Muscle layer of colon (tissue), 2 donors: ENCODE results near the gene MRPS24.
"Not testable (repeated sequence)": the region's sequence is repeated elsewhere in the genome, so short reads cannot be mapped to it uniquely, and the experiment has no call there.

Experiments used
- H3K27ac ChIP-seq: one replicate; pipeline ENCODE4 v1.7.0; 2013; ENCODE audit warnings: low read depth, mild to moderate bottlenecking, low read length, moderate library complexity
- H3K27me3 ChIP-seq, 2 donors: one replicate each; pipeline ENCODE4 v1.7.0; 2013; ENCODE audit warnings: low read length in 2 of 2, mild to moderate bottlenecking in 2 of 2; ENCODE audit not compliant: insufficient read depth in 2 of 2, control insufficient read depth in 1 of 2
- H3K36me3 ChIP-seq: one replicate; pipeline ENCODE4 v1.7.0; 2013; ENCODE audit warnings: mild to moderate bottlenecking, low read length; ENCODE audit not compliant: insufficient read depth
- H3K4me1 ChIP-seq: one replicate; pipeline ENCODE4 v1.7.0; 2013; ENCODE audit warnings: mild to moderate bottlenecking, low read length; ENCODE audit not compliant: insufficient read depth
- H3K4me3 ChIP-seq, 2 donors: one replicate each; pipeline ENCODE4 v1.7.0; 2013; ENCODE audit warnings: low read length in 2 of 2, low read depth in 1 of 2, mild to moderate bottlenecking in 1 of 2, moderate library complexity in 1 of 2
- H3K9ac ChIP-seq: one replicate; pipeline ENCODE4 v1.7.0; 2013; ENCODE audit warnings: low read length
- H3K9me3 ChIP-seq: one replicate; pipeline ENCODE4 v1.7.0; 2013; ENCODE audit warnings: mild to moderate bottlenecking, low read length
- donor health status: abdominal sarcoma.
- donor health status: Adenocarcinoma of cecum.

The MRPS24 gene

DNA sequence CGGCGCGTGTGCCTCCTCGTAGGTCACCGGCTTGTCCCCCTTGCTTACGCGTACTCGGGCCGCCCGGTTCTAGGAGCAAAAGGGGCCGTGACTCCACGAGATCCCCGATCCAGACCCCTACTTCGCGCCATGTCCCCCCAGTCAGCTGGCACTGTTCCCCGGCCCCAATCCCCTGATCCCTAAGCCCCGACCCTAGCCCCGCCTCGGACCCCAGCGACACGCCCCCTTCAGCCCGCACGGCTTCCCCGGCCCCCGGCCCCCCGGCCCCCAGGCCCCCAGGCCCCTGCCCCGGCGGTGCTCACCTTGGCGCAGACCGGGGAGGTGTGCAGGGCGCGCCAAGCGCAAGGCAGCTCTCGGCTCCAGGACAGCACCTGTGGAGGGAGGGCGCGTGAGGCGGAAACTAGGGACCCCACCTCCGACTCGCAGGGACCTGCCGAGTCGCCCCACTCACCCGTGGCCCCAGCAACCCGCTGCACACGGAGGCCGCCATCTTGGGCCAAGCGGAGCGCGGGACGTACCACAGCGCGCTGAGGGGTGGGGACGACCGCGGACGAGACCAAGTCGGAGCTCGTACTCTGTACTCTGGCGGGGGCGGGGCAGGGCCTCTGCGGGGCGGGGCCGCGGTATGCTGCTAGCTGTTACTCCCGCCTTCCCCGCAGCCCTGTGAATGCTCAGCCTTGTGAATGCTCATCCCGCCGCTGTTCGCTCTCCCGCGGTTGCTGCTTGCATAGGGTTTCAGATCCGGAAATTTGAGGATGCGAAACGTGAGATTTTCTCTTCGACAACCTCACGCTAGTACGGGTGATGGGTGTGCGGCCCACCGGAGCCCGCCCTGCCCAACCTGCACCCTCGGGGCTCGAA lies at the start of gene MRPS24:
TSS of gene MRPS24 (minus strand) at position 512 of the 861 bp plus-strand sequence. CDS start at position 490, 22 bp downstream.
- no peaks in the 10 kb centered on the region for H3K9me3 ChIP-seq
- H3K9ac ChIP-seq, result peak within 1 kb of the TSS; percentile 34
- peaks cover 32% of the 10 kb centered on the region for H3K4me1 ChIP-seq

GRCh38 chr7:43915907-43916306 lies 46.6 kb upstream of the MRPS24 start:
- Histone ChIP-seq H3K27me3 (no peaks in the 10 kb centered on the region), H3K9ac (no peak overlapping the region), H3K27ac (no peak overlapping the region), H3K4me3 (no peak overlapping the region), H3K36me3 (no peaks in the 10 kb centered on the region), H3K9me3 (no peaks in the 10 kb centered on the region), H3K4me1 (no peaks in the 10 kb centered on the region)

More for the DNA sequence above, at the start of gene MRPS24:
- Histone ChIP-seq H3K27ac (peak within 1 kb of the TSS; percentile 79), H3K4me3 (peak within 1 kb of the TSS; percentile 65 to 66), H3K36me3 (peaks cover 15% of the 10 kb centered on the region), H3K27me3 (no peaks in the 10 kb centered on the region)

- Histone ChIP-seq H3K27ac (no peak overlapping the region), H3K4me3 (no peak overlapping the region)
Observed at GRCh38 chr7:43914795-43915194, 45.5 kb upstream of the MRPS24 start.

DNA sequence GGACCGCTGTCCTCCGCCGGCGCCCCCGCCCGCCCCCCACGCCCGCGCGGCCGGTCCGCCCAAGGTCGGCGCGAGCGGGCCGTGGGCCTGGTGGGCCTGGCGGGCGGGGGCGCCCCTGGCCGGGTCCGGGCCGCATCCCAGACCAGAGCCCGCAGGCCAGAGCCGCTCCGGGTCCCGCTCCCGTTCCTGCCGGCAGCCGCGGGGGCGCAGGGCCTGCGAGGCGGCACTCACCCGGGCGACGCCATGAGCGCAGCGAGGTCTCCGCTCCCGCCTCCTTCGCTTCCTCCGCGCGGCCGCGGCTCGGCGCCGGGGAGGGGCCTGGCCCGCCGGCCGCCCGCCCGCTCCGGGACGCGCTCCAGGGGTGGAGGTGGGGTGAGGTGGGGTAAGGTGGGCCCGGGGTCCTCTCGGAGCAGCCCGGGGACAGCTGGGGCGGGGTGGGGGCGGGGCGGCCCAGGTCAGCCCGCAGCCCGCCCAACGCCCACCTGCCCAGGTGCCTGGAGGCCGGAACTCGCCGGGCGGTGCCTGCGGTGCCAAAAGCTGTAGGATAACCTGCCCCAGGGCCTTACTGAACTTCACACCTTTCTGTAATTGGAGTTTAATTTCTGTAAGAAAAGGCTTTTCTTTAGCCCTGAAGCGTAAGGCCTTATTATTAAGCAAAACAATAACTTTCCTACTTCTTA lies 37.2 kb upstream of the MRPS24 start, which contains the start of gene URGCP:
TSS of gene URGCP (minus strand) at position 266 of the 680 bp plus-strand sequence. CDS start at position 245, 21 bp downstream.
- H3K4me1 ChIP-seq, result peaks cover 24% of the 10 kb centered on the region
- H3K9ac ChIP-seq, result peak within 1 kb of the TSS; percentile 82
- no peaks in the 10 kb centered on the region for H3K9me3 ChIP-seq
- no peaks in the 10 kb centered on the region for H3K27me3 ChIP-seq
- peak within 1 kb of the TSS; percentile 92 for H3K27ac ChIP-seq
- no peaks in the 10 kb centered on the region for H3K36me3 ChIP-seq
- H3K4me3 ChIP-seq, result peak within 1 kb of the TSS; percentile 81 to 85

More at GRCh38 chr7:43914795-43915194, 45.5 kb upstream of the MRPS24 start:
- no peaks in the 10 kb centered on the region for H3K9me3 ChIP-seq
- H3K27me3 ChIP-seq, result no peaks in the 10 kb centered on the region
- H3K9ac ChIP-seq, result no peak overlapping the region
- H3K4me1 ChIP-seq, result no peaks in the 10 kb centered on the region
- H3K36me3 ChIP-seq, result no peaks in the 10 kb centered on the region

GRCh38 chr7:43905956-43906330 lies 36.6 kb upstream of the MRPS24 start:
- H3K9me3 ChIP-seq, result no peaks in the 10 kb centered on the region
- peak overlapping the region; percentile 73 to 81 for H3K4me3 ChIP-seq
- H3K36me3 ChIP-seq, result no peaks in the 10 kb centered on the region
- no peaks in the 10 kb centered on the region for H3K27me3 ChIP-seq
- peak overlapping the region; percentile 82 for H3K9ac ChIP-seq
- H3K4me1 ChIP-seq, result peaks cover 24% of the 10 kb centered on the region
- peak overlapping the region; percentile 68 for H3K27ac ChIP-seq

GRCh38 chr7:43905209-43905946 lies 36.1 kb upstream of the MRPS24 start:
- Histone ChIP-seq H3K9me3 (no peaks in the 10 kb centered on the region), H3K36me3 (no peaks in the 10 kb centered on the region), H3K4me3 (peak overlapping the region; percentile 73 to 81), H3K27ac (peak overlapping the region; percentile 68), H3K9ac (peak overlapping the region; percentile 82), H3K4me1 (peaks cover 24% of the 10 kb centered on the region), H3K27me3 (no peaks in the 10 kb centered on the region)

GRCh38 chr7:43904533-43905208 lies 35.4 kb upstream of the MRPS24 start:
- no peak overlapping the region for H3K9ac ChIP-seq
- peaks cover 24% of the 10 kb centered on the region for H3K4me1 ChIP-seq
- peak overlapping the region in 1 of 2 donors; percentile 81 for H3K4me3 ChIP-seq

GRCh38 chr7:43902542-43903054 lies 33.3 kb upstream of the MRPS24 start:
- Histone ChIP-seq H3K4me3 (no peak overlapping the region), H3K36me3 (peaks cover 4% of the 10 kb centered on the region), H3K4me1 (peaks cover 24% of the 10 kb centered on the region), H3K9me3 (no peaks in the 10 kb centered on the region), H3K27me3 (no peaks in the 10 kb centered on the region), H3K27ac (no peak overlapping the region), H3K9ac (no peak overlapping the region)

More at GRCh38 chr7:43904533-43905208, 35.4 kb upstream of the MRPS24 start:
- no peaks in the 10 kb centered on the region for H3K27me3 ChIP-seq
- H3K36me3 ChIP-seq, result no peaks in the 10 kb centered on the region
- no peaks in the 10 kb centered on the region for H3K9me3 ChIP-seq
- H3K27ac ChIP-seq, result peak overlapping the region; percentile 68

DNA sequence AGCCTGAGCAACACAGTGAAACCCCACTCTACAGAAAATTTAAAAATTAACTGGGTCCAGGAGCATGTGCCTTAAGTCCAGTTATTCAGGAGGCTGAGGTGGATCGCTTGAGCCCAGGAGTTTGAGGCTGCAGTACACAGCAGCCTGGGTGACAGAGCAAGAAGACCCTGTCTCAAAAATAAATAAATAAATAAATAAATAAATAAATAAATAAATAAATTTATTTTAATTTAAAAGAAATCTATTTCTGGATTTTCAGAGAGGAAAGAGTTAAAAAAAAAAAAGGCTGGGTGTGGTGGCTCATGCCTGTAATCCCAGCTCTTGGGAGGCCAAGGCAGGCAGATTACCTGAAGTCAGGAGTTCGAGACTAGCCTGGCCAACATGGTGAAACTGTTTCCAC lies 29.3 kb upstream of the MRPS24 start:
- not testable (repeated sequence) for H3K9me3 ChIP-seq, H3K4me1 ChIP-seq, H3K4me3 ChIP-seq, H3K27ac ChIP-seq, H3K36me3 ChIP-seq, H3K27me3 ChIP-seq, H3K9ac ChIP-seq

- Histone ChIP-seq H3K9ac (no peak overlapping the region), H3K27me3 (no peaks in the 10 kb centered on the region), H3K9me3 (no peaks in the 10 kb centered on the region), H3K27ac (no peak overlapping the region), H3K36me3 (peaks cover 4% of the 10 kb centered on the region), H3K4me3 (no peak overlapping the region), H3K4me1 (no peaks in the 10 kb centered on the region)
Observed at GRCh38 chr7:43895847-43896415, 26.6 kb upstream of the MRPS24 start.
